Measurements from ENCODE around the gene ACAD8. TPM values are rescaled to one million over a fixed set of nuclear protein-coding genes. Genes with fewer than 3 reads are reported as not detected.

ACAD8 gene
- total RNA-seq, 2 donors from 2014 or later: 17.9 to 35.3 TPM

GRCh38 chr11:134312223-134312622 is 58.9 kb downstream of the ACAD8 start:
- TF ChIP-seq, protein P1, sequence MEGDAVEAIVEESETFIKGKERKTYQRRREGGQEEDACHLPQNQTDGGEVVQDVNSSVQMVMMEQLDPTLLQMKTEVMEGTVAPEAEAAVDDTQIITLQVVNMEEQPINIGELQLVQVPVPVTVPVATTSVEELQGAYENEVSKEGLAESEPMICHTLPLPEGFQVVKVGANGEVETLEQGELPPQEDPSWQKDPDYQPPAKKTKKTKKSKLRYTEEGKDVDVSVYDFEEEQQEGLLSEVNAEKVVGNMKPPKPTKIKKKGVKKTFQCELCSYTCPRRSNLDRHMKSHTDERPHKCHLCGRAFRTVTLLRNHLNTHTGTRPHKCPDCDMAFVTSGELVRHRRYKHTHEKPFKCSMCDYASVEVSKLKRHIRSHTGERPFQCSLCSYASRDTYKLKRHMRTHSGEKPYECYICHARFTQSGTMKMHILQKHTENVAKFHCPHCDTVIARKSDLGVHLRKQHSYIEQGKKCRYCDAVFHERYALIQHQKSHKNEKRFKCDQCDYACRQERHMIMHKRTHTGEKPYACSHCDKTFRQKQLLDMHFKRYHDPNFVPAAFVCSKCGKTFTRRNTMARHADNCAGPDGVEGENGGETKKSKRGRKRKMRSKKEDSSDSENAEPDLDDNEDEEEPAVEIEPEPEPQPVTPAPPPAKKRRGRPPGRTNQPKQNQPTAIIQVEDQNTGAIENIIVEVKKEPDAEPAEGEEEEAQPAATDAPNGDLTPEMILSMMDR (IDR thresholded peaks at IDR 0.05): no peak
- no peaks in the 10 kb centered on the region for H3K4me1 ChIP-seq (ENCODE audit: control insufficient read depth in 1 of 2, low read depth in 2 of 2)
- ATAC-seq (ENCODE audit: insufficient number of reproducible peaks, low FRiP score, low read depth): no peak
- H3K36me3 ChIP-seq: no peaks in the 10 kb centered on the region
- no peak for DNase-seq (ENCODE audit: low spot score)
- no peak overlapping the region for H3K27ac ChIP-seq
- peaks cover 5% of the 10 kb centered on the region for H3K9me3 ChIP-seq
- no peak overlapping the region for H3K4me3 ChIP-seq
- no peaks in the 10 kb centered on the region for H3K27me3 ChIP-seq (replicated peaks; ENCODE audit: insufficient read depth)

- no peak for ATAC-seq (ENCODE audit: insufficient number of reproducible peaks, low FRiP score, low read depth)
Observed at GRCh38 chr11:134312807-134313206, 59.4 kb downstream of the ACAD8 start.

DNA sequence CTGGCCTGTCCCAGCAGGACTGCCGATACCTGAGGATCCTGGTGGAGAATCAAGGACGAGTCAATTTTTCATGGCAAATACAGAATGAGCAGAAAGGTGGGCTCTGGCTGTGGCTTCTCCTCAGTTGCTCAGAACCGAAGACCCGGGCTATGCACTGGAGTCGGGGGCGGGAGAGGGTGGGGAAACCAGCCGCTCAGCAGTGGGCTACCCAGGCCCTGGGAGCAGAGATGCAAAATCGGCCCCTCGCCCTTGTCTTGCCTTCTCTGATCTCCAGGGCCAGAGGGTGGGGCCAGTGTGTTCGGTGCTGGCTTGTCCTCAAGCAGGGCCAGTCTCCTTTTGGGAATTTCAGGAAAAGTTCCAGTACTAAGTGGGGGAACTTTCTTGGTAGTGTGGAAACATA is 60.0 kb downstream of the ACAD8 start:
- no peaks in the 10 kb centered on the region for H3K27me3 ChIP-seq (replicated peaks; ENCODE audit: insufficient read depth)
- DNase-seq (ENCODE audit: low spot score) (no peak), ATAC-seq (ENCODE audit: insufficient number of reproducible peaks, low FRiP score, low read depth) (no peak)
- peaks cover 5% of the 10 kb centered on the region for H3K9me3 ChIP-seq
- H3K4me1 ChIP-seq (ENCODE audit: control insufficient read depth in 1 of 2, low read depth in 2 of 2): no peaks in the 10 kb centered on the region
- H3K36me3 ChIP-seq: no peaks in the 10 kb centered on the region
- H3K27ac ChIP-seq: no peak overlapping the region
- TF ChIP-seq, protein P1 (IDR thresholded peaks at IDR 0.05): no peak
- H3K4me3 ChIP-seq: no peak overlapping the region

More at GRCh38 chr11:134312807-134313206, 59.4 kb downstream of the ACAD8 start:
- no peaks in the 10 kb centered on the region for H3K27me3 ChIP-seq (replicated peaks; ENCODE audit: insufficient read depth)
- no peaks in the 10 kb centered on the region for H3K4me1 ChIP-seq (ENCODE audit: control insufficient read depth in 1 of 2, low read depth in 2 of 2)
- DNase-seq (ENCODE audit: low spot score): no peak
- no peaks in the 10 kb centered on the region for H3K36me3 ChIP-seq
- TF ChIP-seq, protein P1 (IDR thresholded peaks at IDR 0.05): no peak
- H3K4me3 ChIP-seq: no peak overlapping the region
- H3K27ac ChIP-seq: no peak overlapping the region
- H3K9me3 ChIP-seq: peaks cover 5% of the 10 kb centered on the region

DNA sequence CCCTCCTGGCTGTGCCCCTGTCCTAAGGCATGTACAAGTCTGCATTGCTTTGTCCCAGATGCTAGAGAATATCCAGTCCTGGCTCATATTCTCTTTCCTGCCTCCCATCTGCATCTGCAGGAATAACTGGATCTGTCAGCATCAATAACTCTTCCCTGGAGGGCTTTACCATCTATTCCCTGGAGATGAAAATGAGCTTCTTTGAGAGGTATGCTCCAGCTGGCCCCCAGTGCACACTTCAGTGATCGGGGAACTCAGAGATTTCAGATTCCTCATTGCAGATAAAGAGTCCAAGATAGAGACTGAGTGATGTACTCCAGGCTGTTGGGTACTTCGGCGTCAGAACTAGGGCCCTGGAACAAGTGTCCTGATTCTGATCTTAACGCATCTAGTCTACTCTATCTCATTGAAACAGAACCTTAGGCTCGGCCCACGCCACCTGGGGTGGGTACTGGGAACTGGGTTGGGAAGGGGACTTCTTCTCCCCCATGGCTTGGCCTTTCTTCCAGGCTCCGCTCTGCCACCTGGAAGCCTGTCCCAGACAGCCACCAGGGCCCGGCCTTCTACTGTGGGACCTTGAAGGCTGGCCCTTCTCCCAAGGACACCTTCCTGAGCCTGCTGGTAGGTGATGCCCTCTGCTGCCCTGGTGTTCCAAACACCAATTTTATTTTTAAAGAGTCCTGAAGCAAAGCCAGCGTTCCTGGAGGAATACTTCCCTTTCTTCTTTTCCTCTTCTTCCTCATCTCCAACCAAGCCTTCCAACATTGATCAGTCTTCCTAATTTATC is 60.6 kb downstream of the ACAD8 start:
- Histone ChIP-seq H3K27me3 (replicated peaks; ENCODE audit: insufficient read depth) (no peaks in the 10 kb centered on the region), H3K4me3 (no peak overlapping the region), H3K36me3 (no peaks in the 10 kb centered on the region), H3K4me1 (ENCODE audit: control insufficient read depth in 1 of 2, low read depth in 2 of 2) (no peaks in the 10 kb centered on the region), H3K27ac (no peak overlapping the region), H3K9me3 (peaks cover 5% of the 10 kb centered on the region)
- DNase-seq (ENCODE audit: low spot score): no peak
- no peak for ATAC-seq (ENCODE audit: insufficient number of reproducible peaks, low FRiP score, low read depth)
- TF ChIP-seq, protein P1 (IDR thresholded peaks at IDR 0.05): no peak

Other genes with a start within 250 kb of the ACAD8 start
- gene JAM3, start 184.5 kb upstream of the ACAD8 start, total RNA-seq: 100 to 1,000 TPM in 1 of 2 donors, 10 to 100 TPM in 1; 83.7 to 110 TPM
- 1 to 10 TPM; 7.4 to 9.2 TPM for gene NCAPD3, start 29.6 kb upstream of the ACAD8 start, total RNA-seq
- gene VPS26B, start 28.9 kb upstream of the ACAD8 start, total RNA-seq: 10 to 100 TPM; 37.8 to 45.1 TPM
- gene THYN1, start 216 bp upstream of the ACAD8 start, total RNA-seq: 10 to 100 TPM; 31.1 to 44.2 TPM
- not detected for gene GLB1L3, start 22.8 kb downstream of the ACAD8 start, total RNA-seq
- 1 to 10 TPM; 2.5 to 4.1 TPM for gene GLB1L2, start 78.4 kb downstream of the ACAD8 start, total RNA-seq
- under 1 TPM in 1 of 2 donors, not detected in 1; 0.71 TPM for gene B3GAT1, start 158.7 kb downstream of the ACAD8 start, total RNA-seq